HEK293T (cell line): ENCODE measurements around the gene C1orf116.
A peak's percentile ranks its signal among the peaks of the same experiment; 100 is the strongest.

Source experiments
- CTCF ChIA-PET: fragments of 350-600 bp; formaldehyde crosslinking; extraction: SDS; loops from one replicate; lab custom pipeline; 2021; ENCODE audit warnings: antibody characterized with exemption, inconsistent platforms; lab: Yijun Ruan, JAX
- POLR2A ChIA-PET: fragments of 350-600 bp; formaldehyde crosslinking; extraction: SDS; loops from one replicate; lab custom pipeline; 2020; ENCODE audit warnings: antibody characterized with exemption, inconsistent platforms; lab: Yijun Ruan, JAX
- DNase-seq: peaks from one replicate; pipeline ENCODE4 v3.0.0; 2012; ENCODE audit warnings: mixed read lengths; ENCODE audit errors: extremely low spot score
- ARNT ChIP-seq: fragments of 450-650 bp; IDR thresholded peaks from 2 replicates; pipeline ENCODE4 v1.6.1; 2017; ENCODE audit warnings: mild to moderate bottlenecking
- BHLHE40 ChIP-seq: fragments of 450-650 bp; IDR thresholded peaks from 2 replicates; pipeline ENCODE4 v1.6.1; 2016; ENCODE audit warnings: mild to moderate bottlenecking, moderate library complexity, borderline replicate concordance
- CTBP1 ChIP-seq: fragments of 450-650 bp; IDR thresholded peaks from 2 replicates; pipeline ENCODE4 v1.6.1; 2016; ENCODE audit warnings: borderline replicate concordance
- ELF4 ChIP-seq: fragments of 450-650 bp; IDR thresholded peaks from 2 replicates; pipeline ENCODE4 v1.6.1; 2017; ENCODE audit warnings: antibody characterized with exemption
- FOXA1 ChIP-seq: fragments of 450-650 bp; IDR thresholded peaks from 2 replicates; pipeline ENCODE4 v1.6.1; 2016; ENCODE audit warnings: mild to moderate bottlenecking
- FOXK2 ChIP-seq: fragments of 450-650 bp; IDR thresholded peaks from 2 replicates; pipeline ENCODE4 v1.6.1; 2016; ENCODE audit warnings: mild to moderate bottlenecking
- FOXM1 ChIP-seq: fragments of 450-650 bp; IDR thresholded peaks from 2 replicates; pipeline ENCODE4 v1.6.1; 2017; ENCODE audit warnings: mild to moderate bottlenecking, borderline replicate concordance
- HDGF ChIP-seq: fragments of 450-650 bp; IDR thresholded peaks from 2 replicates; pipeline ENCODE4 v1.6.1; 2017; ENCODE audit warnings: antibody characterized with exemption, borderline replicate concordance
- L3MBTL2 ChIP-seq: fragments of 450-650 bp; conservative IDR thresholded peaks from 2 replicates; pipeline ENCODE4 v1.6.1; 2016; ENCODE audit warnings: mild to moderate bottlenecking
- LEF1 ChIP-seq: fragments of 450-650 bp; IDR thresholded peaks from 2 replicates; pipeline ENCODE4 v1.6.1; 2017; ENCODE audit warnings: mild to moderate bottlenecking, borderline replicate concordance
- NFRKB ChIP-seq: fragments of 450-650 bp; IDR thresholded peaks from 2 replicates; pipeline ENCODE4 v1.6.1; 2016; ENCODE audit warnings: mild to moderate bottlenecking, moderate library complexity
- PKNOX1 ChIP-seq: fragments of 450-650 bp; IDR thresholded peaks from 2 replicates; pipeline ENCODE4 v1.6.1; 2016
- SP1 ChIP-seq: fragments of 450-650 bp; IDR thresholded peaks from 2 replicates; pipeline ENCODE4 v1.6.1; 2017
- SUZ12 ChIP-seq: fragments of 450-650 bp; IDR thresholded peaks from 2 replicates; pipeline ENCODE4 v1.6.1; 2016; ENCODE audit warnings: mild to moderate bottlenecking
- TARDBP ChIP-seq: fragments of 450-650 bp; IDR thresholded peaks from 2 replicates; pipeline ENCODE4 v1.6.1; 2016
- ZNF384 ChIP-seq: fragments of 450-650 bp; IDR thresholded peaks from 2 replicates; pipeline ENCODE4 v1.6.1; 2016

Gene C1orf116

GRCh38 chr1:207058252-207058651 lies 25.7 kb upstream of the C1orf116 start:
- no peak for DNase-seq
- no peak for TF ChIP-seq FOXK2
- TF ChIP-seq CTBP1 = no peak
- TF ChIP-seq ARNT = no peak
- TF ChIP-seq SP1 = no peak
- no peak for TF ChIP-seq NFRKB
- no peak for TF ChIP-seq ELF4
- TF ChIP-seq BHLHE40 = no peak
- TF ChIP-seq FOXM1 = no peak
- no peak for TF ChIP-seq SUZ12
- CTCF ChIA-PET = no interaction called here
- POLR2A ChIA-PET = no interaction called here

- DNase-seq = no peak
- ChIA-PET CTCF (no interaction called here), POLR2A (no interaction called here)
- TF ChIP-seq FOXM1 = no peak
- TF ChIP-seq TARDBP = no peak
- no peak for TF ChIP-seq BHLHE40
- no peak for TF ChIP-seq CTBP1
- TF ChIP-seq ARNT = no peak
- TF ChIP-seq ELF4 = no peak
- no peak for TF ChIP-seq LEF1
- no peak for TF ChIP-seq HDGF
- no peak for TF ChIP-seq SP1
- TF ChIP-seq FOXA1 = no peak
- TF ChIP-seq FOXK2 = no peak
- TF ChIP-seq PKNOX1 = no peak
- no peak for TF ChIP-seq ZNF384
- no peak for TF ChIP-seq L3MBTL2
- no peak for TF ChIP-seq SUZ12
- no peak for TF ChIP-seq NFRKB
Measured at GRCh38 chr1:207056673-207057072, 24.1 kb upstream of the C1orf116 start.

DNA sequence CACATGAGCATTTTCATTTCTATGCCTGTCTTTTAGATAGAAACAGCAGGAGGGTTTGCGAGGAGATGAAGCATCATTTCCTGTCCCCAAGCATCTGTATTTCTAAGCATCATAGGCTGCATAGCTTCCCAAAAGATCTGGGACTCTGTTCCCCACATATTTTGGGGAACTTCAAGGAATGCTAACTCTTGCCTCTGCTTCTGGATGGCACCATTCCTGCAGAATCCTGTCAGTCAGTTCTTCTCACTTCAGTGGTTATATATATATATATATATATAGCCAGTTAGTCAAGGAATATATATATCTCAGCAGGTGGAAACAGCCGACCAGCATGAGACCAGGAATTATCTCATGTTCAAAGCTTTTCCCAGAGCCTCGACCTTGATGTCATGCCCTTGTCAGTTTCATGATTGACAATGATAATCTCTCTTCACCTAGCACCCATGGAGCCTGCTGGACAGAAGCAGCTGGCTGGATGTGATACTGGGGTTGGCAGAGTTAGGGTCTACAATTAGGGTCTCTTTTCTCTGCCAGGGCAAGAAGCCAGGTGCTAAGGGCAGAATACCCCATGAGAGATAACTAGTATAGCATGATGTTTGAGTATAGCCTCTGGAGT lies 22.9 kb upstream of the C1orf116 start:
- no peak for TF ChIP-seq ARNT
- no peak for TF ChIP-seq L3MBTL2
- TF ChIP-seq BHLHE40 = no peak
- no peak for TF ChIP-seq SUZ12
- TF ChIP-seq CTBP1 = no peak
- no peak for TF ChIP-seq FOXK2
- no peak for TF ChIP-seq ELF4
- no peak for TF ChIP-seq LEF1
- TF ChIP-seq PKNOX1 = no peak
- TF ChIP-seq FOXA1 = no peak
- TF ChIP-seq SP1 = no peak
- no peak for TF ChIP-seq ZNF384
- no peak for TF ChIP-seq FOXM1
- no peak for TF ChIP-seq NFRKB
- no peak for TF ChIP-seq TARDBP
- TF ChIP-seq HDGF = no peak
- ChIA-PET POLR2A (no interaction called here), CTCF (no interaction called here)

DNA sequence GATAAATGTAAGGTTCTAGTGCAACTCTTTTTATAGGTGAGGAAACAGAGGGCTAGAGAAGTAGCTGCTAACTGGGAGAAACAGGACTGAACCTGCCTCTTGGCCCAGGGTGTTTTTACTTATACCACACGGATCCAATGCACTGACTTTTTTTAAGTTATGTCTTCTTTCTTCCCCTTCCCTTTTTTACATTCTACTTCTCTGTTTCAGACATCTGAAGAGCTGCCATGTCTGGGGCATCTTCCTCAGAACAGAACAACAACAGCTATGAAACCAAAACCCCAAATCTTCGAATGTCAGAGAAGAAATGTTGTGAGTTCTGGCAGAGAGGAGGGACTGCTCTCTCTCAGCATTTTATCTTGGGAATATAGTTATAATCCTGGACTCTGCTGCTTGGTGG lies 21.9 kb upstream of the C1orf116 start:
- no peak for DNase-seq
- POLR2A ChIA-PET = no interaction called here
- CTCF ChIA-PET = no interaction called here
- TF ChIP-seq FOXK2 (no peak), NFRKB (no peak), ELF4 (no peak), FOXM1 (no peak), BHLHE40 (no peak), FOXA1 (no peak), TARDBP (no peak), SUZ12 (no peak)

More for the DNA sequence above, 22.9 kb upstream of the C1orf116 start:
- DNase-seq = no peak

DNA sequence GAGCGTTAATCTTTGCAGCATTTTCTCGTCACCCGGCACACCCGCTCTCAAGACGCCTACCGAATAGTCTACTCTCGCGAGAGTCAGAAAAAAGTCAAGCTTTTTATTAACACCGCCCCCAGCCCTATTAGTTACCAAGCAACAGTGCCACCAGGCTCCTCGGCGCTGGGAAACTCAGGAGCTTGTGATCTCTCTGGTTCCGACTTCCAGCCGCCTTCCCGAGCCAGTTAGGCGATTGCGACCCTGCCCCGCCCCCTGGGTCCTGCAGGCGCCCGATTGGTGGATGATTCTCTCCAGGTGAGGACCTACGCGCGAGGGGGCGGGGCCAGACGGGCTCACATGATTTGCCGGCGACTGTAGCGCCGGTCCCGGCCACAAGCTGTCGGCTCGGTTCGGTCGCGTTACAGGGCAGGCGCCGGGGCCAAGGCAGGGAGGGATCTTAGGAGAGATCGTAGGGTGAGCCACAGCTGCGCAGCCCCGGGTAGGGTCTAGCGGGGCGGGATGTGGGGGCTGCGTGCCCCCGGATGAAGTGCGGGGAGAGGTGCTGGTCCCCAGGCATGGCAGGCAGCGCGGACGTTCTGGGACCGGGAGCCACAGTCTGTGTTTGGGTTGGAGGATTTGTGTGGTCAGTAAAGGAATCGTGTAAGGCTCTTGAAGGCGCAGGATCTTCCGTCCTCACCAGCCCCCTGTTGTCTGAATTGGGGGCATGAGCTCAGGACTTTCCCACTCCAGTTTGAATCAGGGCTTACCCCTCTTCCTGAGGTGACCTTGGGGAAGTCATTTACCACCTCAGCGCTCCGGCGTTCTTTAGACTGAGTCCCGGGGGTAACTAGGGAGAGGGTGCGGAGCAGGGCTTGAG lies 20.6 kb upstream of the C1orf116 start, which contains the start of gene PFKFB2:
Gene PFKFB2, plus strand, starts transcription at position 365 of the 859 bp plus-strand sequence. CDS start 1,443 bp downstream, outside the sequence.
- CTCF ChIA-PET = interaction anchor here (0.6 to 0.9 kb wide), 4 partner anchors 11 to 736 kb away, joined by 3 read pairs; no protein-coding TSS in a partner anchor
- TF ChIP-seq ZNF384 (no peak; the same call in 1 of the 2 replicates), LEF1 (no peak), NFRKB (no peak), FOXM1 (no peak), HDGF (0 out of 2 replicates have a peak, but pooled peaks have one; percentile 40), PKNOX1 (no peak), BHLHE40 (no peak), SP1 (0 out of 2 replicates have a peak, but pooled peaks have one; percentile 22), L3MBTL2 (peak; percentile 50; the same call in 1 of the 2 replicates), SUZ12 (no peak), ELF4 (peak; percentile 21; the same call in 1 of the 2 replicates), FOXK2 (no peak), TARDBP (no peak), FOXA1 (no peak), ARNT (no peak), CTBP1 (no peak)
- DNase-seq = peak; percentile 96
- POLR2A ChIA-PET = interaction anchor here (0.6 to 1.5 kb wide), 13 partner anchors 9 to 743 kb away, joined by 3 to 8 read pairs (median 3); no protein-coding TSS in a partner anchor
